Measurements from ENCODE around the gene ELMO2.

- TF ChIP-seq, protein P1, sequence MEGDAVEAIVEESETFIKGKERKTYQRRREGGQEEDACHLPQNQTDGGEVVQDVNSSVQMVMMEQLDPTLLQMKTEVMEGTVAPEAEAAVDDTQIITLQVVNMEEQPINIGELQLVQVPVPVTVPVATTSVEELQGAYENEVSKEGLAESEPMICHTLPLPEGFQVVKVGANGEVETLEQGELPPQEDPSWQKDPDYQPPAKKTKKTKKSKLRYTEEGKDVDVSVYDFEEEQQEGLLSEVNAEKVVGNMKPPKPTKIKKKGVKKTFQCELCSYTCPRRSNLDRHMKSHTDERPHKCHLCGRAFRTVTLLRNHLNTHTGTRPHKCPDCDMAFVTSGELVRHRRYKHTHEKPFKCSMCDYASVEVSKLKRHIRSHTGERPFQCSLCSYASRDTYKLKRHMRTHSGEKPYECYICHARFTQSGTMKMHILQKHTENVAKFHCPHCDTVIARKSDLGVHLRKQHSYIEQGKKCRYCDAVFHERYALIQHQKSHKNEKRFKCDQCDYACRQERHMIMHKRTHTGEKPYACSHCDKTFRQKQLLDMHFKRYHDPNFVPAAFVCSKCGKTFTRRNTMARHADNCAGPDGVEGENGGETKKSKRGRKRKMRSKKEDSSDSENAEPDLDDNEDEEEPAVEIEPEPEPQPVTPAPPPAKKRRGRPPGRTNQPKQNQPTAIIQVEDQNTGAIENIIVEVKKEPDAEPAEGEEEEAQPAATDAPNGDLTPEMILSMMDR (IDR thresholded peaks at IDR 0.05; ENCODE audit: low read length), result no peak
- no peak for TF ChIP-seq EZH2 (IDR thresholded peaks at IDR 0.05; ENCODE audit: borderline replicate concordance, low read length)
These were observed 78.9 kb downstream of the ELMO2 start for GRCh38 chr20:46327557-46327956.
